ENCODE measurements around the gene LGALS3.
A peak's percentile ranks its signal among the peaks of the same experiment; 100 is the strongest.
"Not testable (repeated sequence)": the region's sequence is repeated elsewhere in the genome, so short reads cannot be mapped to it uniquely, and the experiment has no call there.

LGALS3 gene

DNA sequence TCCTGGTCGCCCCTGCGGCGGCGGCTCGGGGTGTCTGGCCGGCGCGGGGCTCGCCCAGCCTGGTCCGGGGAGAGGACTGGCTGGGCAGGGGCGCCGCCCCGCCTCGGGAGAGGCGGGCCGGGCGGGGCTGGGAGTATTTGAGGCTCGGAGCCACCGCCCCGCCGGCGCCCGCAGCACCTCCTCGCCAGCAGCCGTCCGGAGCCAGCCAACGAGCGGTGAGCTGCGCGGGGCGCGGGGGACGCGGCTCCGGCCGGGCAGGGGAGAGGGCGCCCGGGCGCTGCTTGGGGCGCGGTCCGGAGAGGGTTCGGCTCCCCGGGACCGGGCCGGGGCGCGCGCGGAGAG lies at the start of gene LGALS3:
LGALS3 (plus strand) TSS at position 167 of the 342 bp plus-strand sequence. CDS start 8,122 bp downstream, outside the sequence.
- peak within 1 kb of the TSS; percentile 89 for H3K4me3 ChIP-seq (ENCODE audit: low read length)
- peak; percentile 80 for DNase-seq (ENCODE audit: low read depth)
- TF ChIP-seq, protein P1, sequence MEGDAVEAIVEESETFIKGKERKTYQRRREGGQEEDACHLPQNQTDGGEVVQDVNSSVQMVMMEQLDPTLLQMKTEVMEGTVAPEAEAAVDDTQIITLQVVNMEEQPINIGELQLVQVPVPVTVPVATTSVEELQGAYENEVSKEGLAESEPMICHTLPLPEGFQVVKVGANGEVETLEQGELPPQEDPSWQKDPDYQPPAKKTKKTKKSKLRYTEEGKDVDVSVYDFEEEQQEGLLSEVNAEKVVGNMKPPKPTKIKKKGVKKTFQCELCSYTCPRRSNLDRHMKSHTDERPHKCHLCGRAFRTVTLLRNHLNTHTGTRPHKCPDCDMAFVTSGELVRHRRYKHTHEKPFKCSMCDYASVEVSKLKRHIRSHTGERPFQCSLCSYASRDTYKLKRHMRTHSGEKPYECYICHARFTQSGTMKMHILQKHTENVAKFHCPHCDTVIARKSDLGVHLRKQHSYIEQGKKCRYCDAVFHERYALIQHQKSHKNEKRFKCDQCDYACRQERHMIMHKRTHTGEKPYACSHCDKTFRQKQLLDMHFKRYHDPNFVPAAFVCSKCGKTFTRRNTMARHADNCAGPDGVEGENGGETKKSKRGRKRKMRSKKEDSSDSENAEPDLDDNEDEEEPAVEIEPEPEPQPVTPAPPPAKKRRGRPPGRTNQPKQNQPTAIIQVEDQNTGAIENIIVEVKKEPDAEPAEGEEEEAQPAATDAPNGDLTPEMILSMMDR (IDR thresholded peaks at IDR 0.05; ENCODE audit: insufficient read depth, low read depth, low read length, missing control alignments) = no peak

DNA sequence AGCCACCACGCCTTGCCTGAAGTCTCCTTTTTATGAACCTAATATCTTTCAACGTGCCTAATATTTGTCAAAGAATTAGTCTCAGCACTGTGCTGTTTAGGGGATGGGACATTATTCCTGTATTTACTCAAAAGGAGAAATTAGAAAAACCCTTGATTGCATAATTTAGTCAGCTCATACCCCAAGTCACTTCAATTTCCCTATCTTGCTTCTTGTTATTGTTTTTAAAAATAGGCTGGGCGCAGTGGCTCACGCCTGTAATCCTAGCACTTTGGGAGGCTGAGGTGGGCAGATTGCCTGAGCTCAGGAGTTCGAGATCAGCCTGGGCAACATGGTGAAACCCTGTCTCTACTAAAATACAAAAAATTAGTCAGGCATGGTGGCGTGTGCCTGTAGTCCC lies 49.1 kb upstream of the LGALS3 start:
- H3K4me3 ChIP-seq (ENCODE audit: low read length); DNase-seq (ENCODE audit: low read depth): not testable (repeated sequence)

DNA sequence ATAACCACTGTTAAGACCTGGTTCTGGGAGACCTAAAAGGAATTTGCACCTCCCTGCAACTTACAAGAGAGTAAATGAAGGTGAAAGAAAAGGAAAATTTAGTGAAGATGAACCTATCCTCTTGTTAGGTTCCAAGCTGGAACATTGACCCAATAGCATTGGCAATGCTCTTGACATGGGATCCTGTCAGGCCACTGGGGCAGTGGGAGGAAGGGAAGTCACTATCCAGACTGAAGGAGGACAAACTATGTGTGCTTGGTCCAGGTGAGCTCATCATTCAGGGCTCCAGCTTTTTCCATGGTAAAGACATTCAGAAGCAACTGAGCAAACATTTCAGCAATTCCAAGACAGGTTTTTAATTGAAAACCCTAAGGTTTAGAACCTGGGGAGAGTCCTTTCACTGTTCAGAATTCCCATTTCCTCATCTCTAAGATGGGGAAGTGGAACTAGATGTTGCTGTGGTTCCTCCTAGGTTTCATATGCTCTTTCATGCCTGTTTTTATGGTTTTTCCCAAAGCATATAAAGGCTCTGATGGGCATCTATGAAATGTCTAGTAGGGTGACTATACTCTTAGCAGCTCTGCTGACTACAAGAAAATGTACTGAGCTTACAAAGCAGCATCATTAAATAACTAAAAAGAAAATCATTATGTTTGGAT lies 44.5 kb upstream of the LGALS3 start:
- H3K4me3 ChIP-seq (ENCODE audit: low read length) = no peak overlapping the region
- no peak for DNase-seq (ENCODE audit: low read depth)
- TF ChIP-seq, protein P1 (IDR thresholded peaks at IDR 0.05; ENCODE audit: insufficient read depth, low read depth, low read length, missing control alignments) = no peak

DNA sequence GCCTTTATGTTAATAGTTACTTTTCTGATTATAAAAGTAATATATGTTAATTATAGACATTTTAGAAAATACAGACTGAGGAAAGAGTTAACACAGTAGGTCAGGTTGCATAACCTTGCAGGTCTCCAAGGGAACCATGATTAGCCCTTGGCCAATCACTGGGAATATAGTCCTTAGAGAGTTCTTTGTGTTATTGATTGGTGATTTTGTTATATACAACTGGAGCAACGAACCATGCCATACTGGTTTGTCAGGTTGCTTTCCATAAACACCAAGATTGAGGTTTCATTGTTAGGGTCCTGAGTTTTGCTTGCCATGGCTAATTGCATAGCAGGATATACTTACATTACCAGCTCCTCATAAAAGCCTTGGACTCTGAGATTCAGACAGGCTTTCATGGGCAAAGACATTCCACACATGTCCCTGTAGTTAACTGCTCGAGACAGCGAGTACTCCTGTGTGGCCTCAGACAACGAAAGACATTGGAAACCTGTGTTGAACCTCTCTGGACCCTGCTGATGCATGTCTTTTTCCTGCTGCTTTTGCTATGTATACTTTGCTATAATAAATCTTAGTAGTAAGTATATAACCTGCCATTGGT lies 43.9 kb upstream of the LGALS3 start:
- no peak for DNase-seq (ENCODE audit: low read depth)
- TF ChIP-seq, protein P1 (IDR thresholded peaks at IDR 0.05; ENCODE audit: insufficient read depth, low read depth, low read length, missing control alignments) = no peak
- no peak overlapping the region for H3K4me3 ChIP-seq (ENCODE audit: low read length)

DNA sequence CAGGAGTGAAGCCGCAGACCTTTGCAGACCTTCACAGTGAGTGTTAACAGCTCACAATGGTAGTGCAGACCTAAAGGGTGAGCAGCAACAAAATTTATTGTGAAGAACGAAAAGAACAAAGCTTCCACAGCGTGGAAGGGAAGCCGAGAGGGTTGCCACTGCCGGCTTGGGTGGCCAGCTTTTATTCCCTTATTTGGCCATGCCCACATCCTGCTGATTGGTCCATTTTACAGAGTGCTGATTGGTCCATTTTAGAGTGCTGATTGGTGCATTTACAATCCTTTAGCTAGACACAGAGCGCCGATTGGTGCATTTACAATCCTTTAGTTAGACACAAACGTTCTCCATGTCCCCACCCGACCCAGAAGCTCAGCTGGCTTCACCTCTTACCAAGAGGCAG lies 42.1 kb upstream of the LGALS3 start:
- TF ChIP-seq, protein P1 (IDR thresholded peaks at IDR 0.05; ENCODE audit: insufficient read depth, low read depth, low read length, missing control alignments) = no peak
- no peak overlapping the region for H3K4me3 ChIP-seq (ENCODE audit: low read length)
- no peak for DNase-seq (ENCODE audit: low read depth)

DNA sequence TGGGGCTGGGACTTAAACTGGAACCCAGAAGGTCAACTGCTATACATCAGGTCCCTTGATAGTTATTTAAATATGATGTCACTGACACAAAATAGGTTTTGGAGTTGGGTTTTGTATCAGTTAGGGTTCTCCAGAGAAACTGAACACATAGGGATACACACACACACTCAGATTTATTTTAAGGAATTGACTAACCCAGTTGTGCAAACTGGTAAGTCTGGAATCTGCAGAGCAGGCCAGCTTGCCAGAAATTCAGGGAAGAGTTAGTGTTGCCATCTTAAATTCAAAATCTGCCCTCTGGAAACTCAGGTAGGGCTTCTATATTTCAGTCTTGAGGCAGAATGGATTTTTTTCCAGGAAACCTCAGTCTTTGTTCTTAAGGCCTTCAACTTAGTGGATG lies 40.7 kb upstream of the LGALS3 start:
- H3K4me3 ChIP-seq (ENCODE audit: low read length) = no peak overlapping the region
- TF ChIP-seq, protein P1 (IDR thresholded peaks at IDR 0.05; ENCODE audit: insufficient read depth, low read depth, low read length, missing control alignments) = no peak
- peak; percentile 58 for DNase-seq (ENCODE audit: low read depth)

DNA sequence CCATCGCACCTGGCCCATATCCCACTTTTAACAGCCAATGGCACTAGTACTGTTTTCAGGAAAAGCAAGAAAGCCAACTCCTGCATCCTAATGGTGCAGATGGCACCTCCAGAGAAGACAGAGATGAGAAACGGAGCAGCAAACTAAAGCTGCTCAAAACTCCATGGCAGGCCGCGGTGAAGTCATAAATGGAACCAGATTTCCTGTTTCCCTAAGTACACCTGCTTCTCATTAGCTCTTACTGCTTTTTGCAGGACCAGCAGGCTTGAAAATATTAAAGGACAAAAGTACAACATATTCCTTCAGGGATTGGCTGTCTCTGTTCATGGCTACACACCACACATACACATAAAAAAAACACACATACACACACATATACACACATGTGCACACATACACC lies 36.7 kb upstream of the LGALS3 start:
- no peak overlapping the region for H3K4me3 ChIP-seq (ENCODE audit: low read length)
- TF ChIP-seq, protein P1 (IDR thresholded peaks at IDR 0.05; ENCODE audit: insufficient read depth, low read depth, low read length, missing control alignments) = no peak
- DNase-seq (ENCODE audit: low read depth) = no peak
